Measurements from ENCODE around the gene PCDHGB7.

DNA sequence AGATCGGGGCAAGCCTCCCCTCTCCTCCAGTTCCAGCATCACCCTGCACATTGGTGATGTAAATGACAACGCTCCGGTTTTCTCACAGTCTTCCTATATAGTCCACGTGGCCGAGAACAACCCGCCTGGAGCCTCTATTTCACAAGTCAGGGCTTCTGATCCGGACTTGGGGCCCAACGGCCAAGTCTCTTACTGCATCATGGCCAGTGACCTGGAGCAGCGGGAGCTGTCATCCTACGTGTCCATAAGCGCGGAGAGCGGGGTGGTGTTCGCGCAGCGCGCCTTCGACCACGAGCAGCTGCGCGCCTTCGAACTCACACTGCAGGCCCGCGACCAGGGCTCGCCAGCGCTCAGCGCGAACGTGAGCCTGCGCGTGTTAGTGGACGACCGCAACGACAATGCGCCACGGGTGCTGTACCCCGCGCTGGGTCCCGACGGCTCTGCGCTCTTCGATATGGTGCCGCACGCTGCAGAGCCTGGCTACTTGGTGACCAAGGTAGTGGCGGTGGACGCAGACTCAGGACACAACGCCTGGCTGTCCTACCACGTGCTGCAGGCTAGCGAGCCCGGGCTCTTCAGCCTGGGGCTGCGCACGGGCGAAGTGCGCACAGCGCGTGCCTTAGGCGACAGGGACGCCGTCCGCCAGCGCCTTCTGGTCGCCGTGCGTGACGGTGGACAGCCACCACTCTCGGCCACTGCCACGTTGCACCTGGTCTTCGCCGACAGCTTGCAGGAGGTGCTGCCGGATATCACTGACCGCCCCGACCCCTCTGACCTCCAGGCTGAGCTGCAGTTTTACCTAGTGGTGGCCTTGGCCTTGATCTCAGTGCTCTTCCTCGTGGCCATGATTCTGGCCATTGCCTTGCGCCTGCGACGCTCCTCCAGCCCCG lies 28.1 kb upstream of the PCDHGB7 start:
- TF ChIP-seq, protein P1, sequence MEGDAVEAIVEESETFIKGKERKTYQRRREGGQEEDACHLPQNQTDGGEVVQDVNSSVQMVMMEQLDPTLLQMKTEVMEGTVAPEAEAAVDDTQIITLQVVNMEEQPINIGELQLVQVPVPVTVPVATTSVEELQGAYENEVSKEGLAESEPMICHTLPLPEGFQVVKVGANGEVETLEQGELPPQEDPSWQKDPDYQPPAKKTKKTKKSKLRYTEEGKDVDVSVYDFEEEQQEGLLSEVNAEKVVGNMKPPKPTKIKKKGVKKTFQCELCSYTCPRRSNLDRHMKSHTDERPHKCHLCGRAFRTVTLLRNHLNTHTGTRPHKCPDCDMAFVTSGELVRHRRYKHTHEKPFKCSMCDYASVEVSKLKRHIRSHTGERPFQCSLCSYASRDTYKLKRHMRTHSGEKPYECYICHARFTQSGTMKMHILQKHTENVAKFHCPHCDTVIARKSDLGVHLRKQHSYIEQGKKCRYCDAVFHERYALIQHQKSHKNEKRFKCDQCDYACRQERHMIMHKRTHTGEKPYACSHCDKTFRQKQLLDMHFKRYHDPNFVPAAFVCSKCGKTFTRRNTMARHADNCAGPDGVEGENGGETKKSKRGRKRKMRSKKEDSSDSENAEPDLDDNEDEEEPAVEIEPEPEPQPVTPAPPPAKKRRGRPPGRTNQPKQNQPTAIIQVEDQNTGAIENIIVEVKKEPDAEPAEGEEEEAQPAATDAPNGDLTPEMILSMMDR (IDR thresholded peaks at IDR 0.05) = no peak
- no peak for TF ChIP-seq POLR2A (IDR thresholded peaks at IDR 0.05)

Measured in uterus (tissue), 2 donors.